ENCODE measurements around the gene TMEM151B.
"Not testable (repeated sequence)": the region's sequence is repeated elsewhere in the genome, so short reads cannot be mapped to it uniquely, and the experiment has no call there.

DNA sequence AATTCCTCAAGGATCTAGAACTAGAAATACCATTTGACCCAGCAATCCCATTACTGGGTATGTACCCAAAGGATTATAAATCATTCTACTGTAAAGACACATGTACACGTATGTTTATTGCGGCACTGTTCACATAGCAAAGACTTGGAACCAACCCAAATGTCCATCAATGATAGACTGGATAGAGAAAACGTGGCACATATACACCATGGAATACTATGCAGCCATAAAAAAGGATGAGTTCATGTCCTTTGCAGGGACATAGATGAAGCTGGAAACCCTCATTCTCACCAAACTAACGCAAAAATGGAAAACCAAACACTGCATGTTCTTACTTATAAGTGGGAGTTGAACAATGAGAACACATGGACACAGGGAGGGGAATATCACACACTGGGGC, 76.6 kb downstream of the TMEM151B start:
- TF ChIP-seq, protein P1, sequence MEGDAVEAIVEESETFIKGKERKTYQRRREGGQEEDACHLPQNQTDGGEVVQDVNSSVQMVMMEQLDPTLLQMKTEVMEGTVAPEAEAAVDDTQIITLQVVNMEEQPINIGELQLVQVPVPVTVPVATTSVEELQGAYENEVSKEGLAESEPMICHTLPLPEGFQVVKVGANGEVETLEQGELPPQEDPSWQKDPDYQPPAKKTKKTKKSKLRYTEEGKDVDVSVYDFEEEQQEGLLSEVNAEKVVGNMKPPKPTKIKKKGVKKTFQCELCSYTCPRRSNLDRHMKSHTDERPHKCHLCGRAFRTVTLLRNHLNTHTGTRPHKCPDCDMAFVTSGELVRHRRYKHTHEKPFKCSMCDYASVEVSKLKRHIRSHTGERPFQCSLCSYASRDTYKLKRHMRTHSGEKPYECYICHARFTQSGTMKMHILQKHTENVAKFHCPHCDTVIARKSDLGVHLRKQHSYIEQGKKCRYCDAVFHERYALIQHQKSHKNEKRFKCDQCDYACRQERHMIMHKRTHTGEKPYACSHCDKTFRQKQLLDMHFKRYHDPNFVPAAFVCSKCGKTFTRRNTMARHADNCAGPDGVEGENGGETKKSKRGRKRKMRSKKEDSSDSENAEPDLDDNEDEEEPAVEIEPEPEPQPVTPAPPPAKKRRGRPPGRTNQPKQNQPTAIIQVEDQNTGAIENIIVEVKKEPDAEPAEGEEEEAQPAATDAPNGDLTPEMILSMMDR (IDR thresholded peaks at IDR 0.05; ENCODE audit: low read length) = not testable (repeated sequence)
- TF ChIP-seq EZH2 (optimal IDR thresholded peaks at IDR 0.05; ENCODE audit: low read depth, low read length) = not testable (repeated sequence)

Data from MM.1S (cell line).